ENCODE data around the gene ICOS. TPM values are rescaled to one million over a fixed set of nuclear protein-coding genes. Genes with fewer than 3 reads are reported as not detected.

ICOS gene
- total and polyA plus RNA-seq, 2 of the 8 experiments (the other 6 are each of a cell fraction or from before 2014, with no cell fraction given) = not detected

DNA sequence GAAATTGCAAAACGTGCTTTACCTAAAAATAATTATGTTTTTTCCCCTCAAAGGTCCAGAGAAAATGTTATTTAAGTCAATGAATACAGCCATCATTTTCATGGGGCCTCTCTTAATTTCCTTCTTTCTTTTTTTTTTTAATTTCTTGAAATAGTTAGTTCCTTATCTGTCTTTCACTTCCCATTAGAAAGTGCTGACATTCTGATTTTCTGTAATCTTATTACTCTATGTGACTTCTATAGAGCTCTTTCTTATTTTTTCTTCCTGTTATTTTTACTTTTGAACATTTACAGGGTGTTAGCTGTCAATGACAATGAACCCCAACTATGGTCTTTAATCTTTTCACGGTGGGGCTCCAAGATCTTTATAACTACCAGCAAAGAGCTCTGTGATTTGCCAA is 39.0 kb upstream of the ICOS start (continued):
- no peak for TF ChIP-seq FOSL1 (IDR thresholded peaks at IDR 0.05; ENCODE audit: insufficient read depth, low read depth, low read length)
- no peak for TF ChIP-seq EZH2 (IDR thresholded peaks at IDR 0.05; ENCODE audit: low read depth, low read length, severe bottlenecking)
- TF ChIP-seq MAX (IDR thresholded peaks at IDR 0.05) = no peak
- TF ChIP-seq BACH1 (IDR thresholded peaks at IDR 0.05; ENCODE audit: low read length) = no peak
- TF ChIP-seq GABPA (IDR thresholded peaks at IDR 0.05; ENCODE audit: borderline replicate concordance, insufficient read depth, low read length) = no peak
- TF ChIP-seq SIX5 (IDR thresholded peaks at IDR 0.05; ENCODE audit: low read depth, low read length) = no peak
- no peak for TF ChIP-seq KDM5A (IDR thresholded peaks at IDR 0.05; ENCODE audit: low read length)

All from H1 (cell line).